HepG2 (cell line): ENCODE data around the gene KLF16. TPM values are rescaled to one million over a fixed set of nuclear protein-coding genes. Genes with fewer than 3 reads are reported as not detected.
A peak's percentile ranks its signal among the peaks of the same experiment; 100 is the strongest.

Source experiments
- ATAC-seq: fragments of 200-7000 bp; cut with Tn5 transposase; 3 replicates; pipeline ENCODE4 v1.9.1; 2020; ENCODE audit warnings: mild to moderate bottlenecking, moderate library complexity
- BruUV-seq: library from RNA; stranded (reverse); fragments of 400-500 nt; replicated peaks from 2 replicates; lab custom pipeline; 2021; lab: Mats Ljungman, UMichigan
- CTCF ChIA-PET: fragments of 300-600 bp; formaldehyde crosslinking; extraction: SDS; loops from one replicate; lab custom pipeline; 2021; ENCODE audit warnings: low total read pairs, inconsistent platforms, low intra/inter-chr PET ratio; lab: Yijun Ruan, JAX
- POLR2A ChIA-PET: fragments of 350-600 bp; sonication (Branson Sonifier 250); formaldehyde crosslinking; loops from one replicate; lab custom pipeline; 2020; ENCODE audit warnings: antibody characterized with exemption, inconsistent platforms; lab: Yijun Ruan, JAX
- DNase-seq: peaks from one replicate; pipeline ENCODE4 v3.0.0-alpha.2; 2015; ENCODE audit warnings: low spot score
- FAIRE-seq: peaks from 3 replicates; lab custom pipeline; 2011; peaks lifted over from hg19 to GRCh38; lab: Jason Lieb, UNC
- H2AFZ ChIP-seq: one replicate; pipeline ENCODE4 v1.6.1; 2011; ENCODE audit warnings: low read length, inconsistent platforms
- H3K27ac ChIP-seq: fragments of 300-600 bp; 3 replicates; pipeline ENCODE4 v1.8.0; 2011; ENCODE audit warnings: mixed run types, mild to moderate bottlenecking, mixed read lengths, low read length, inconsistent platforms; ENCODE audit not compliant: insufficient read depth; ENCODE audit errors: extremely low read length
- H3K27me3 ChIP-seq, 2 experiments: fragments of 200-600 bp in 1 of 2; 2 replicates in 1 of 2; 3 replicates in 1 of 2; pipeline versions ENCODE4 v1.6.0 to v1.8.0; 2011; ENCODE audit warnings: low read length in 2 of 2, mild to moderate bottlenecking in 2 of 2, moderate library complexity in 2 of 2, inconsistent platforms in 1 of 2; ENCODE audit not compliant: insufficient read depth in 2 of 2, control insufficient read depth in 1 of 2
- H3K36me3 ChIP-seq, 2 experiments: fragments of 200-600 bp in 1 of 2; replicated peaks in 1 of 2; 2 replicates in 1 of 2; 3 replicates in 1 of 2; pipeline versions ENCODE4 v1.5.1 to v1.8.0; 2011; ENCODE audit warnings: low read length in 2 of 2, inconsistent platforms in 1 of 2; ENCODE audit not compliant: insufficient read depth in 2 of 2, control insufficient read depth in 1 of 2
- H3K4me1 ChIP-seq: 2 replicates; pipeline ENCODE4 v1.5.1; 2012; ENCODE audit warnings: low read length, inconsistent platforms; ENCODE audit not compliant: insufficient read depth
- H3K4me2 ChIP-seq: 2 replicates; pipeline ENCODE4 v1.6.0; 2011; ENCODE audit warnings: low read depth, low read length, inconsistent platforms
- H3K4me3 ChIP-seq, 3 experiments: fragments of 200-600 bp in 1 of 3; sonication (generic), shearing (Covaris generic) in 1 of 3; replicated peaks in 1 of 3; 2 replicates each; pipeline ENCODE4 v1.5.1; 2011 to 2016; ENCODE audit warnings: low read length in 3 of 3, inconsistent platforms in 2 of 3, low read depth in 2 of 3, mild to moderate bottlenecking in 2 of 3, control low read depth in 1 of 3, mixed read lengths in 1 of 3; ENCODE audit not compliant: insufficient read depth in 1 of 3
- H3K79me2 ChIP-seq: one replicate; pipeline ENCODE4 v1.6.1; 2011; ENCODE audit warnings: low read length, inconsistent platforms; ENCODE audit not compliant: insufficient read depth
- H3K9ac ChIP-seq: 2 replicates; pipeline ENCODE4 v1.6.0; 2011; ENCODE audit warnings: mild to moderate bottlenecking, low read depth, low read length, inconsistent platforms; ENCODE audit not compliant: insufficient read depth
- H3K9me3 ChIP-seq: 2 replicates; pipeline ENCODE4 v1.5.1; 2012; ENCODE audit warnings: mild to moderate bottlenecking, low read length
- H4K20me1 ChIP-seq: 2 replicates; pipeline ENCODE4 v1.6.0; 2011; ENCODE audit warnings: inconsistent platforms, mild to moderate bottlenecking, low read length, moderate library complexity; ENCODE audit not compliant: insufficient read depth
- CEBPB ChIP-seq: IDR thresholded peaks from 2 replicates; pipeline ENCODE4 v1.6.1; 2011; ENCODE audit warnings: low read depth, low read length, improper control_type of control experiment, borderline replicate concordance
- DPF2 ChIP-seq: sonication (generic); formaldehyde crosslinking; IDR thresholded peaks from 2 replicates; pipeline ENCODE4 v1.4.0; 2020; ENCODE audit warnings: mild to moderate bottlenecking, low read depth, missing genetic modification reagents, borderline replicate concordance
- EHMT2 ChIP-seq: fragments of 200-600 bp; sonication (generic); IDR thresholded peaks from 2 replicates; pipeline ENCODE4 v1.7.0; 2017; ENCODE audit warnings: antibody characterized with exemption, low read depth, low read length, borderline replicate concordance
- HNF4G ChIP-seq, 2 experiments: sonication (generic) in 1 of 2; formaldehyde crosslinking in 1 of 2; IDR thresholded peaks; 2 replicates each; pipeline versions ENCODE4 v1.4.0 to v1.6.1; 2011 to 2020; ENCODE audit warnings: borderline replicate concordance in 2 of 2, low read depth in 2 of 2, mild to moderate bottlenecking in 2 of 2, low read length in 1 of 2, missing genetic modification reagents in 1 of 2, moderate library complexity in 1 of 2
- LCORL ChIP-seq, 2 experiments: fragments of 450-650 bp in 1 of 2; sonication (generic) in 1 of 2; formaldehyde crosslinking in 1 of 2; IDR thresholded peaks; 2 replicates each; pipeline versions ENCODE4 v1.5.0 to v1.6.1; 2017 to 2020; ENCODE audit warnings: antibody characterized with exemption in 1 of 2, missing genetic modification reagents in 1 of 2
- MED1 ChIP-seq: sonication (generic); formaldehyde crosslinking; IDR thresholded peaks from 2 replicates; pipeline ENCODE4 v1.4.0; 2020; ENCODE audit warnings: missing genetic modification reagents
- NFIB ChIP-seq: sonication (generic); formaldehyde crosslinking; IDR thresholded peaks from 2 replicates; pipeline ENCODE4 v1.9.0; 2021; ENCODE audit warnings: missing genetic modification reagents, mild to moderate bottlenecking, borderline replicate concordance
- NR3C1 ChIP-seq: sonication (generic); formaldehyde crosslinking; IDR thresholded peaks from 2 replicates; pipeline ENCODE4 v1.4.0; 2020; ENCODE audit warnings: missing genetic modification reagents
- SMARCE1 ChIP-seq: fragments of 450-650 bp; IDR thresholded peaks from 2 replicates; pipeline ENCODE4 v1.6.1; 2017; ENCODE audit warnings: borderline replicate concordance
- TAF1 ChIP-seq: sonication (generic); formaldehyde crosslinking; IDR thresholded peaks from 2 replicates; pipeline ENCODE4 v1.4.0; 2020; ENCODE audit warnings: missing genetic modification reagents
- ZNF343 ChIP-seq: sonication (generic); formaldehyde crosslinking; IDR thresholded peaks from 2 replicates; pipeline ENCODE4 v1.4.0; 2020; ENCODE audit warnings: mild to moderate bottlenecking, missing genetic modification reagents
- ZNF501 ChIP-seq: sonication (generic); formaldehyde crosslinking; IDR thresholded peaks from 2 replicates; pipeline ENCODE4 v1.5.1; 2020; ENCODE audit warnings: mild to moderate bottlenecking, moderate library complexity, missing genetic modification reagents
- ZNF772 ChIP-seq: sonication (generic); formaldehyde crosslinking; IDR thresholded peaks from 2 replicates; pipeline ENCODE4 v1.5.0; 2020; ENCODE audit warnings: mild to moderate bottlenecking, missing genetic modification reagents
- ZSCAN12 ChIP-seq: sonication (generic); formaldehyde crosslinking; IDR thresholded peaks from 2 replicates; pipeline ENCODE4 v1.9.0; 2021; ENCODE audit warnings: mild to moderate bottlenecking, missing genetic modification reagents
- WGBS: methylation state at CpG from one replicate; pipeline ENCODE4 v1.1.6; 2017; ENCODE audit warnings: low lambda C conversion rate; 5-methylcytosine and 5-hydroxymethylcytosine counted together
- in situ Hi-C: cut with HindIII; loops from 2 replicates; pipeline ENCODE4 v1.10.0; 2017; ENCODE audit warnings: low pct_unique_long_range_greater_than_20kb; ENCODE audit not compliant: extremely low pct_ligation_motif_present
- intact Hi-C: fragments of 100-400 bp; cut with micrococcal nuclease; formaldehyde crosslinking; loops from one replicate; pipeline ENCODE4 v1.10.0; 2022; ENCODE audit not compliant: unreplicated experiment
- polyA plus RNA-seq, 8 experiments: library from polyadenylated mRNA; depleted of rRNA in 3 of 8; stranded (reverse) in 7 of 8; unstranded in 1 of 8; fragments of >200 nt; fragmentation: Illumina TruSeq in 4 of 8; extraction: Trizol in 4 of 8; gene quantifications; 2 replicates each; pipeline versions ENCODE4 v1.2.1 to v1.2.3, GENCODE V29; 2011 to 2016; ENCODE audit warnings: low read depth in 4 of 8, missing spikeins in 1 of 8, mixed read lengths in 1 of 8; ENCODE audit not compliant: insufficient read depth in 1 of 8
- total RNA-seq, 5 experiments: library from RNA; depleted of rRNA; stranded (reverse); fragments of >200 nt; fragmentation: Illumina TruSeq; extraction: Trizol; gene quantifications; 2 replicates each; pipeline ENCODE4 v1.2.3, GENCODE V29; 2016; ENCODE audit warnings: low read depth in 1 of 5
- TF ChIP-seq, protein P1 (sequence below): sonication (generic); formaldehyde crosslinking; IDR thresholded peaks from 2 replicates; pipeline ENCODE4 v1.8.0; 2022; ENCODE audit warnings: mild to moderate bottlenecking, missing genetic modification reagents; ENCODE audit not compliant: insufficient replicate concordance
- TF ChIP-seq, protein P2 (sequence below): sonication (generic); formaldehyde crosslinking; conservative IDR thresholded peaks from 2 replicates; pipeline ENCODE4 v1.4.0; 2020; ENCODE audit warnings: missing genetic modification reagents

The KLF16 gene
- total and polyA plus RNA-seq, 2 of the 13 experiments (the other 11 are each of a cell fraction or from before 2014, with no cell fraction given), result 3.5 to 6.7 TPM

DNA sequence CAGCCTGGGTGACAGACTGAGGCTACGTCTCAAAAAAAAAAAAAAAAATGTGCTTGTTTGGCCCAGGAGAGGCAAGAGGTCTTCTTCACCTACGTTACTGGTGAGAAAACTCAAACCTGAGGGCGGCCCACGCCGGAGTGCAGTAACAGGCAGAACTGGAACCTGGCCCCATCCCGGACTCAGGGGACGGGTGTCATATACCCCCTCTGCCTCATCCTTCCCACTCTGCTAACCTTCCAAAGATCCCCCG is 41.4 kb upstream of the KLF16 start (continued):
- TF ChIP-seq, protein P1, sequence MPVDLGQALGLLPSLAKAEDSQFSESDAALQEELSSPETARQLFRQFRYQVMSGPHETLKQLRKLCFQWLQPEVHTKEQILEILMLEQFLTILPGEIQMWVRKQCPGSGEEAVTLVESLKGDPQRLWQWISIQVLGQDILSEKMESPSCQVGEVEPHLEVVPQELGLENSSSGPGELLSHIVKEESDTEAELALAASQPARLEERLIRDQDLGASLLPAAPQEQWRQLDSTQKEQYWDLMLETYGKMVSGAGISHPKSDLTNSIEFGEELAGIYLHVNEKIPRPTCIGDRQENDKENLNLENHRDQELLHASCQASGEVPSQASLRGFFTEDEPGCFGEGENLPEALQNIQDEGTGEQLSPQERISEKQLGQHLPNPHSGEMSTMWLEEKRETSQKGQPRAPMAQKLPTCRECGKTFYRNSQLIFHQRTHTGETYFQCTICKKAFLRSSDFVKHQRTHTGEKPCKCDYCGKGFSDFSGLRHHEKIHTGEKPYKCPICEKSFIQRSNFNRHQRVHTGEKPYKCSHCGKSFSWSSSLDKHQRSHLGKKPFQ (CRISPR knock-in tag), result peak; percentile 19
- TF ChIP-seq, all 625 proteins: peak for 14

DNA sequence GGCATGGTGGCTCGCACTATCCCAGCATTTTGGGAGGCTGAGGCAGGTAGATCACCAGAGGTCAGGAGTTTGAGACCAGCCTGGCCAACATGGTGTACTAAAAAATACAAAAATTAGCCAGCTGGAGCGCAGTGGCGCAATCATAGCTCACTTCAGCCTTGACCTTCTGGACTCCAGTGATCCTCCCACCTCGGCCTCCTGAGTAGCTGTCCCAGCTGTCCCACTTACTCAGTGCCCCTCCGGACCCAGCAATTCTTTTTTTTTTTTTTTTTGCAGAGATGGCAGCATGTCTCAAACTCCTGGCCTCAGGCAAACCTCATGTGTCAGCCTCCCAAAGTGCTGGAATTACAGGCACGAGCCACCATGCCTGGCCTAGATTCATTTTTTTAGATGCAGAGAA is 39.5 kb upstream of the KLF16 start:
- peak overlapping the region; percentile 53 for H3K4me2 ChIP-seq
- ChIA-PET CTCF (no interaction called here), POLR2A (interaction anchor here (0.7 to 2.4 kb wide), 2 partner anchors 38 to 122 kb away, joined by 3 to 11 read pairs; no protein-coding TSS in a partner anchor)
- 8% methylated on average over 6 of the region's 6 CpGs for WGBS
- no peak overlapping the region for H2AFZ ChIP-seq
- FAIRE-seq, result peak; percentile 79
- H3K27ac ChIP-seq, result peak overlapping the region; percentile 67
- in situ Hi-C loops (no loop called here), intact Hi-C loops (no loop called here)
- DNase-seq, result peak; percentile 67
- H3K36me3 ChIP-seq, result no peaks in the 10 kb centered on the region
- peaks cover 68% of the 10 kb centered on the region for H3K4me1 ChIP-seq
- H4K20me1 ChIP-seq, result peaks cover 2% of the 10 kb centered on the region; the same call in 1 of the 2 replicates
- no peak for ATAC-seq
- no peaks in the 10 kb centered on the region for H3K27me3 ChIP-seq
- H3K4me3 ChIP-seq, result peak overlapping the region in 1 of 3 experiments; percentile 65; a peak in 2 of 6 replicates
- peaks cover 17% of the 10 kb centered on the region for H3K79me2 ChIP-seq
- BruUV-seq, result no TSS peak
- H3K9me3 ChIP-seq, result no peaks in the 10 kb centered on the region
- no peak overlapping the region for H3K9ac ChIP-seq
- TF ChIP-seq CEBPB (peak; percentile 87), MED1 (peak; percentile 51; the same call in 1 of the 2 replicates), HNF4G (IDR thresholded peaks at IDR 0.05; ENCODE audit: borderline replicate concordance, low read depth, low read length) (peak; percentile 80), HNF4G (CRISPR knock-in tag; IDR thresholded peaks at IDR 0.05; ENCODE audit: borderline replicate concordance, low read depth) (no peak), NFIB (CRISPR knock-in tag) (no peak), ZNF343 (CRISPR knock-in tag) (no peak), TAF1 (no peak), NR3C1 (CRISPR knock-in tag) (no peak), DPF2 (CRISPR knock-in tag) (no peak), ZSCAN12 (no peak), EHMT2 (no peak), ZNF772 (CRISPR knock-in tag) (peak; percentile 42; the same call in 1 of the 2 replicates), ZNF501 (CRISPR knock-in tag) (no peak), LCORL (IDR thresholded peaks at IDR 0.05) (no peak), LCORL (CRISPR knock-in tag; IDR thresholded peaks at IDR 0.05) (peak; percentile 68), SMARCE1 (no peak)
- TF ChIP-seq, protein P2, sequence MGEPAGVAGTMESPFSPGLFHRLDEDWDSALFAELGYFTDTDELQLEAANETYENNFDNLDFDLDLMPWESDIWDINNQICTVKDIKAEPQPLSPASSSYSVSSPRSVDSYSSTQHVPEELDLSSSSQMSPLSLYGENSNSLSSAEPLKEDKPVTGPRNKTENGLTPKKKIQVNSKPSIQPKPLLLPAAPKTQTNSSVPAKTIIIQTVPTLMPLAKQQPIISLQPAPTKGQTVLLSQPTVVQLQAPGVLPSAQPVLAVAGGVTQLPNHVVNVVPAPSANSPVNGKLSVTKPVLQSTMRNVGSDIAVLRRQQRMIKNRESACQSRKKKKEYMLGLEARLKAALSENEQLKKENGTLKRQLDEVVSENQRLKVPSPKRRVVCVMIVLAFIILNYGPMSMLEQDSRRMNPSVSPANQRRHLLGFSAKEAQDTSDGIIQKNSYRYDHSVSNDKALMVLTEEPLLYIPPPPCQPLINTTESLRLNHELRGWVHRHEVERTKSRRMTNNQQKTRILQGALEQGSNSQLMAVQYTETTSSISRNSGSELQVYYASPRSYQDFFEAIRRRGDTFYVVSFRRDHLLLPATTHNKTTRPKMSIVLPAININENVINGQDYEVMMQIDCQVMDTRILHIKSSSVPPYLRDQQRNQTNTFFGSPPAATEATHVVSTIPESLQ (CRISPR knock-in tag), result no peak
- TF ChIP-seq, protein P1 (CRISPR knock-in tag), result peak; percentile 26
